ENCODE results near the gene KLHL35. TPM values are rescaled to one million over a fixed set of nuclear protein-coding genes. Genes with fewer than 3 reads are reported as not detected.
"Not testable (repeated sequence)": the region's sequence is repeated elsewhere in the genome, so short reads cannot be mapped to it uniquely, and the experiment has no call there.

KLHL35 gene
- total RNA-seq, 3 donors from 2014 or later, result 1.6 to 2.7 (median 2.6) TPM

GRCh38 chr11:75420224-75421034 is 12.6 kb downstream of the KLHL35 start:
- Histone ChIP-seq H3K4me3 (no peak overlapping the region), H3K27ac (peak overlapping the region in 1 of 2 donors; percentile 17)

GRCh38 chr11:75413864-75414263 is 19.1 kb downstream of the KLHL35 start:
- Histone ChIP-seq H3K9me3 (no peaks in the 10 kb centered on the region), H3K4me1 (no peaks in the 10 kb centered on the region), H3K27ac (no peak overlapping the region), H3K4me3 (no peak overlapping the region), H3K27me3 (no peaks in the 10 kb centered on the region), H3K36me3 (no peaks in the 10 kb centered on the region)
- TF ChIP-seq CTCF (IDR thresholded peaks at IDR 0.05), result no peak
- TF ChIP-seq POLR2AphosphoS5 (IDR thresholded peaks at IDR 0.05), result no peak
- no peak for TF ChIP-seq POLR2A (IDR thresholded peaks at IDR 0.05)
- DNase-seq (ENCODE audit: low spot score in 2 of 2), result no peak
- intact Hi-C loops (cut with DNase I; ENCODE audit: low total_unique reads), result no loop called here

More at GRCh38 chr11:75420224-75421034, 12.6 kb downstream of the KLHL35 start:
- H3K27me3 ChIP-seq, result no peaks in the 10 kb centered on the region
- H3K4me1 ChIP-seq, result no peaks in the 10 kb centered on the region
- no peak for DNase-seq (ENCODE audit: low spot score in 2 of 2)
- no peaks in the 10 kb centered on the region for H3K9me3 ChIP-seq
- no peak for TF ChIP-seq POLR2AphosphoS5 (IDR thresholded peaks at IDR 0.05)
- intact Hi-C loops (cut with DNase I; ENCODE audit: low total_unique reads), result no loop called here
- no peaks in the 10 kb centered on the region for H3K36me3 ChIP-seq

- H3K4me3 ChIP-seq; H3K36me3 ChIP-seq; H3K4me1 ChIP-seq; H3K9me3 ChIP-seq; H3K27me3 ChIP-seq; DNase-seq (ENCODE audit: low spot score in 2 of 2); H3K27ac ChIP-seq; intact Hi-C loops (cut with DNase I; ENCODE audit: low total_unique reads): not testable (repeated sequence)
Observed at GRCh38 chr11:75413146-75413545, 19.9 kb downstream of the KLHL35 start.

GRCh38 chr11:75409971-75410370 is 23.0 kb downstream of the KLHL35 start:
- H3K9me3 ChIP-seq; H3K27me3 ChIP-seq; H3K36me3 ChIP-seq; H3K27ac ChIP-seq; H3K4me1 ChIP-seq; H3K4me3 ChIP-seq; DNase-seq (ENCODE audit: low spot score in 2 of 2); intact Hi-C loops (cut with DNase I; ENCODE audit: low total_unique reads): not testable (repeated sequence)

- no peaks in the 10 kb centered on the region for H3K4me1 ChIP-seq
- no peak overlapping the region for H3K27ac ChIP-seq
- H3K9me3 ChIP-seq, result no peaks in the 10 kb centered on the region
- H3K27me3 ChIP-seq, result no peaks in the 10 kb centered on the region
- TF ChIP-seq POLR2A (IDR thresholded peaks at IDR 0.05) (no peak), POLR2AphosphoS5 (IDR thresholded peaks at IDR 0.05) (no peak)
- no peak for DNase-seq (ENCODE audit: low spot score in 2 of 2)
- no peaks in the 10 kb centered on the region for H3K36me3 ChIP-seq
- intact Hi-C loops (cut with DNase I; ENCODE audit: low total_unique reads), result no loop called here
- H3K4me3 ChIP-seq, result no peak overlapping the region
Observed at GRCh38 chr11:75408957-75409219, 24.1 kb downstream of the KLHL35 start.

- no peak for DNase-seq (ENCODE audit: low spot score in 2 of 2)
- intact Hi-C loops (cut with DNase I; ENCODE audit: low total_unique reads), result no loop called here
- TF ChIP-seq CTCF (IDR thresholded peaks at IDR 0.05) (no peak), POLR2A (IDR thresholded peaks at IDR 0.05) (no peak), POLR2AphosphoS5 (IDR thresholded peaks at IDR 0.05) (no peak)
- no peak overlapping the region for H3K27ac ChIP-seq
- H3K4me3 ChIP-seq, result no peak overlapping the region
- H3K4me1 ChIP-seq, result no peaks in the 10 kb centered on the region
- no peaks in the 10 kb centered on the region for H3K27me3 ChIP-seq
- H3K9me3 ChIP-seq, result no peaks in the 10 kb centered on the region
- H3K36me3 ChIP-seq, result no peaks in the 10 kb centered on the region
Observed at GRCh38 chr11:75406338-75406777, 26.6 kb downstream of the KLHL35 start.

GRCh38 chr11:75403983-75404658 is 28.9 kb downstream of the KLHL35 start:
- Histone ChIP-seq H3K4me3 (no peak overlapping the region), H3K4me1 (no peaks in the 10 kb centered on the region), H3K9me3 (no peaks in the 10 kb centered on the region), H3K27me3 (no peaks in the 10 kb centered on the region), H3K36me3 (no peaks in the 10 kb centered on the region), H3K27ac (no peak overlapping the region)
- no peak for DNase-seq (ENCODE audit: low spot score in 2 of 2)
- TF ChIP-seq CTCF (IDR thresholded peaks at IDR 0.05), result no peak
- no peak for TF ChIP-seq POLR2A (IDR thresholded peaks at IDR 0.05)
- no peak for TF ChIP-seq POLR2AphosphoS5 (IDR thresholded peaks at IDR 0.05)
- intact Hi-C loops (cut with DNase I; ENCODE audit: low total_unique reads), result no loop called here
